ENCODE results near the gene IDH1. TPM values are rescaled to one million over a fixed set of nuclear protein-coding genes. Genes with fewer than 3 reads are reported as not detected.
"Not testable (repeated sequence)": the region's sequence is repeated elsewhere in the genome, so short reads cannot be mapped to it uniquely, and the experiment has no call there.

Gene IDH1
- total RNA-seq, 2 experiments from 2014 or later: 29.0 to 29.5 TPM

GRCh38 chr2:208239770-208240493 lies 14.9 kb downstream of the IDH1 start:
- peaks cover 5% of the 10 kb centered on the region for H3K9me3 Mint-ChIP-seq (ENCODE audit: insufficient read depth)
- H3K27me3 Mint-ChIP-seq (ENCODE audit: low read depth): no peaks in the 10 kb centered on the region
- H3K27ac Mint-ChIP-seq: no peak overlapping the region
- ChIA-PET POLR2A (no interaction called here), CTCF (interaction anchor here (1.1 kb wide), 2 partner anchors 14 to 64 kb away, joined by 3 to 4 read pairs; no protein-coding TSS in a partner anchor)
- DNase-seq (no peak), ATAC-seq (no peak)
- H3K36me3 Mint-ChIP-seq (ENCODE audit: low read depth): peaks cover 62% of the 10 kb centered on the region
- H3K4me1 Mint-ChIP-seq (ENCODE audit: low read depth): no peaks in the 10 kb centered on the region
- H3K4me3 Mint-ChIP-seq: no peak overlapping the region

- Mint-ChIP-seq H3K9me3 (ENCODE audit: insufficient read depth) (peaks cover 11% of the 10 kb centered on the region), H3K27me3 (ENCODE audit: low read depth) (no peaks in the 10 kb centered on the region), H3K4me1 (ENCODE audit: low read depth) (no peaks in the 10 kb centered on the region), H3K4me3 (no peak overlapping the region), H3K27ac (no peak overlapping the region), H3K36me3 (ENCODE audit: low read depth) (peaks cover 43% of the 10 kb centered on the region)
- no peak for DNase-seq
- ATAC-seq: no peak
- POLR2A ChIA-PET: no interaction called here
- CTCF ChIA-PET: no interaction called here
These were observed 19.0 kb downstream of the IDH1 start for GRCh38 chr2:208235860-208236259.

GRCh38 chr2:208234786-208235185 lies 20.1 kb downstream of the IDH1 start:
- Mint-ChIP-seq H3K4me1 (ENCODE audit: low read depth) (no peaks in the 10 kb centered on the region), H3K27me3 (ENCODE audit: low read depth) (no peaks in the 10 kb centered on the region), H3K27ac (no peak overlapping the region), H3K4me3 (no peak overlapping the region), H3K9me3 (ENCODE audit: insufficient read depth) (peaks cover 11% of the 10 kb centered on the region), H3K36me3 (ENCODE audit: low read depth) (peaks cover 38% of the 10 kb centered on the region)
- ChIA-PET POLR2A (no interaction called here), CTCF (interaction anchor here (0.6 to 1.6 kb wide), 2 partner anchors 20 to 62 kb away, joined by 3 to 7 read pairs; partner anchors contain the start of gene IDH1)
- no peak for ATAC-seq
- no peak for DNase-seq

GRCh38 chr2:208228476-208228875 lies 26.4 kb downstream of the IDH1 start:
- H3K4me3 Mint-ChIP-seq: no peak overlapping the region
- H3K9me3 Mint-ChIP-seq (ENCODE audit: insufficient read depth): peaks cover 6% of the 10 kb centered on the region
- H3K27ac Mint-ChIP-seq: no peak overlapping the region
- no peaks in the 10 kb centered on the region for H3K27me3 Mint-ChIP-seq (ENCODE audit: low read depth)
- CTCF ChIA-PET: interaction anchor here (0.9 kb wide), 1 partner anchor 25 kb away, joined by 3 read pairs; no protein-coding TSS in a partner anchor
- no peak for DNase-seq
- POLR2A ChIA-PET: no interaction called here
- no peaks in the 10 kb centered on the region for H3K36me3 Mint-ChIP-seq (ENCODE audit: low read depth)
- no peak for ATAC-seq
- H3K4me1 Mint-ChIP-seq (ENCODE audit: low read depth): no peaks in the 10 kb centered on the region

GRCh38 chr2:208227581-208228232 lies 27.2 kb downstream of the IDH1 start:
- Mint-ChIP-seq H3K36me3 (ENCODE audit: low read depth) (no peaks in the 10 kb centered on the region), H3K9me3 (ENCODE audit: insufficient read depth) (peaks cover 6% of the 10 kb centered on the region), H3K27me3 (ENCODE audit: low read depth) (no peaks in the 10 kb centered on the region), H3K4me3 (no peak overlapping the region), H3K27ac (no peak overlapping the region), H3K4me1 (ENCODE audit: low read depth) (no peaks in the 10 kb centered on the region)
- ATAC-seq (no peak), DNase-seq (no peak)
- ChIA-PET CTCF (interaction anchor here (0.9 kb wide), 1 partner anchor 26 kb away, joined by 3 read pairs; no protein-coding TSS in a partner anchor), POLR2A (no interaction called here)

- Mint-ChIP-seq H3K4me1 (ENCODE audit: low read depth) (no peaks in the 10 kb centered on the region), H3K27ac (no peak overlapping the region), H3K4me3 (no peak overlapping the region), H3K36me3 (ENCODE audit: low read depth) (no peaks in the 10 kb centered on the region), H3K27me3 (ENCODE audit: low read depth) (no peaks in the 10 kb centered on the region), H3K9me3 (ENCODE audit: insufficient read depth) (no peaks in the 10 kb centered on the region)
- DNase-seq (no peak), ATAC-seq (no peak)
- ChIA-PET POLR2A (no interaction called here), CTCF (no interaction called here)
These were observed 30.1 kb downstream of the IDH1 start for GRCh38 chr2:208224802-208225201.

- Mint-ChIP-seq H3K27ac (no peak overlapping the region), H3K27me3 (ENCODE audit: low read depth) (no peaks in the 10 kb centered on the region), H3K9me3 (ENCODE audit: insufficient read depth) (no peaks in the 10 kb centered on the region), H3K36me3 (ENCODE audit: low read depth) (no peaks in the 10 kb centered on the region), H3K4me3 (no peak overlapping the region), H3K4me1 (ENCODE audit: low read depth) (no peaks in the 10 kb centered on the region)
- ATAC-seq (no peak), DNase-seq (no peak)
- ChIA-PET POLR2A (no interaction called here), CTCF (no interaction called here)
These were observed 32.5 kb downstream of the IDH1 start for GRCh38 chr2:208222351-208222750.

- H3K4me1 Mint-ChIP-seq (ENCODE audit: low read depth); CTCF ChIA-PET; H3K27me3 Mint-ChIP-seq (ENCODE audit: low read depth); H3K4me3 Mint-ChIP-seq; ATAC-seq; H3K27ac Mint-ChIP-seq; DNase-seq; H3K36me3 Mint-ChIP-seq (ENCODE audit: low read depth); H3K9me3 Mint-ChIP-seq (ENCODE audit: insufficient read depth); POLR2A ChIA-PET: not testable (repeated sequence)
These were observed 33.0 kb downstream of the IDH1 start for GRCh38 chr2:208221873-208222272.

- DNase-seq (no peak), ATAC-seq (no peak)
- Mint-ChIP-seq H3K4me1 (ENCODE audit: low read depth) (no peaks in the 10 kb centered on the region), H3K4me3 (no peak overlapping the region), H3K27ac (no peak overlapping the region), H3K9me3 (ENCODE audit: insufficient read depth) (no peaks in the 10 kb centered on the region), H3K27me3 (ENCODE audit: low read depth) (peaks cover 3% of the 10 kb centered on the region), H3K36me3 (ENCODE audit: low read depth) (no peaks in the 10 kb centered on the region)
- ChIA-PET CTCF (no interaction called here), POLR2A (no interaction called here)
These were observed 44.0 kb downstream of the IDH1 start for GRCh38 chr2:208210688-208211451.

- Mint-ChIP-seq H3K27ac (no peak overlapping the region), H3K9me3 (ENCODE audit: insufficient read depth) (no peaks in the 10 kb centered on the region), H3K4me1 (ENCODE audit: low read depth) (peaks cover 4% of the 10 kb centered on the region), H3K27me3 (ENCODE audit: low read depth) (no peaks in the 10 kb centered on the region), H3K4me3 (no peak overlapping the region), H3K36me3 (ENCODE audit: low read depth) (no peaks in the 10 kb centered on the region)
- no peak for DNase-seq
- ATAC-seq: no peak
- ChIA-PET POLR2A (interaction anchor here (0.5 kb wide), 1 partner anchor 10 kb away, joined by 3 read pairs; no protein-coding TSS in a partner anchor), CTCF (no interaction called here)
These were observed 46.4 kb downstream of the IDH1 start for GRCh38 chr2:208208335-208209085.

GRCh38 chr2:208207769-208208168 lies 47.1 kb downstream of the IDH1 start:
- ChIA-PET POLR2A (no interaction called here), CTCF (no interaction called here)
- Mint-ChIP-seq H3K36me3 (ENCODE audit: low read depth) (no peaks in the 10 kb centered on the region), H3K9me3 (ENCODE audit: insufficient read depth) (no peaks in the 10 kb centered on the region), H3K4me1 (ENCODE audit: low read depth) (peaks cover 4% of the 10 kb centered on the region), H3K27me3 (ENCODE audit: low read depth) (no peaks in the 10 kb centered on the region), H3K4me3 (no peak overlapping the region), H3K27ac (no peak overlapping the region)
- no peak for DNase-seq
- ATAC-seq: no peak

Measured in activated CD8-positive, alpha-beta T cell treated with anti-CD3 and anti-CD28 coated beads, Interleukin-2, amount 10 ng/mL, durations not matched to agents 7 days and 5 days (primary cell).